Left lung (tissue), 14 donors: Measurements from ENCODE around the gene COX4I1. TPM values are rescaled to one million over a fixed set of nuclear protein-coding genes. Genes with fewer than 3 reads are reported as not detected.

Experiments
- ATAC-seq: fragments of 200-7000 bp; cut with Tn5 transposase; one replicate; pipeline ENCODE4 v1.9.1; 2020; ENCODE audit warnings: moderate library complexity
- DNase-seq, 4 donors: peaks; one replicate each; pipeline ENCODE4 v3.0.0-alpha.2; 2013 to 2020
- H3K27ac ChIP-seq, 2 donors: fragments of 200-600 bp; sonication (generic) in 1 of 2; one replicate each; pipeline versions ENCODE4 v1.5.0 to v1.8.0; 2020 to 2021
- H3K27me3 ChIP-seq, 2 donors: fragments of 200-600 bp; sonication (generic) in 1 of 2; one replicate each; pipeline versions ENCODE4 v1.5.0 to v1.8.0; 2020 to 2021
- H3K36me3 ChIP-seq, 2 donors: fragments of 200-600 bp; sonication (generic) in 1 of 2; one replicate each; pipeline versions ENCODE4 v1.5.0 to v1.8.0; 2020 to 2021
- H3K4me1 ChIP-seq, 2 donors: fragments of 200-600 bp; one replicate each; pipeline ENCODE4 v1.8.0; 2021
- H3K4me3 ChIP-seq, 2 donors: fragments of 200-600 bp; sonication (generic) in 1 of 2; one replicate each; pipeline versions ENCODE4 v1.5.0 to v1.8.0; 2020 to 2021; ENCODE audit warnings: mild to moderate bottlenecking in 1 of 2
- H3K9me3 ChIP-seq, 2 donors: fragments of 200-600 bp; sonication (generic) in 1 of 2; one replicate each; pipeline versions ENCODE4 v1.5.0 to v1.8.0; 2020 to 2021
- CTCF ChIP-seq, 2 donors: fragments of 200-600 bp; sonication (generic) in 1 of 2; IDR thresholded peaks; one replicate each; pipeline versions ENCODE4 v1.5.0 to v1.8.0; 2021; ENCODE audit warnings: antibody characterized with exemption in 2 of 2
- intact Hi-C, 2 donors: fragments of 100-400 bp; cut with DNase I; formaldehyde crosslinking; loops; one replicate each; pipeline versions ENCODE4 v1.11.2 to v1.14.2; 2022
- long read RNA-seq, 12 donors: library from polyadenylated mRNA in 2 of 12; unstranded in 2 of 12; transcript quantifications; one replicate each; pipeline ENCODE4 v2.0.0 and lab custom pipeline, GENCODE V29; 2019 to 2026
- polyA plus RNA-seq, 6 donors: library from polyadenylated mRNA; unstranded; fragments of 120-200 nt; gene quantifications; one replicate each; pipeline ENCODE4 v1.2.1, GENCODE V29; 2013; ENCODE audit not compliant: insufficient read length in 6 of 6
- total RNA-seq, 2 donors: library from RNA; stranded (reverse); fragmentation: NEBNext Ultra II Directional; extraction: Animal tissue kit (Norgen Biotek cat#: 25700); gene quantifications; one replicate each; pipeline ENCODE4 v1.2.1, GENCODE V29; 2021
- donor health status: DM: no; HTN: yes; CAD: no.
- donor health status: DM: no; HTN: no; CAD: no.

COX4I1 gene
- 100 to 1,000 TPM; 368 to 418 TPM for total RNA-seq
- 100 to 1,000 TPM; 272 to 349 (median 295) TPM for polyA plus RNA-seq
- long read RNA-seq, donor 1, transcript COX4I1-201 (5 exons, 708 nt), result major isoform, 380 of 499 reads
- long read RNA-seq, donor 1, transcript COX4I1-215 (3 exons, 2,271 nt), result minor isoform, 10 of 499 reads
- long read RNA-seq, donor 1, transcript COX4I1-217 (1 exons, 3,946 nt), result minor isoform, 14 of 499 reads
- long read RNA-seq, donor 1, partial matches to known transcripts, result 75 of 499 reads
- long read RNA-seq, donor 1, other reads (novel, unspliced or antisense), result 15 of 499 reads
- long read RNA-seq, donor 2, transcript COX4I1-201 (5 exons, 708 nt), result major isoform, 301 of 444 reads
- long read RNA-seq, donor 2, transcript COX4I1-215 (3 exons, 2,271 nt), result minor isoform, 6 of 444 reads
- long read RNA-seq, donor 2, transcript COX4I1-211 (5 exons, 490 nt), result minor isoform, 5 of 444 reads
- long read RNA-seq, donor 2, transcript COX4I1-217 (1 exons, 3,946 nt), result minor isoform, 40 of 444 reads
- long read RNA-seq, donor 2, partial matches to known transcripts, result 79 of 444 reads
- long read RNA-seq, donor 2, other reads (novel, unspliced or antisense), result 5 of 444 reads
- long read RNA-seq, donor 3, transcript COX4I1-201 (5 exons, 708 nt), result major isoform, 321 of 389 reads
- long read RNA-seq, donor 3, transcript COX4I1-215 (3 exons, 2,271 nt), result minor isoform, 5 of 389 reads
- long read RNA-seq, donor 3, transcript COX4I1-217 (1 exons, 3,946 nt), result minor isoform, 17 of 389 reads
- long read RNA-seq, donor 3, partial matches to known transcripts, result 40 of 389 reads
- long read RNA-seq, donor 3, other reads (novel, unspliced or antisense), result 0 of 389 reads
- long read RNA-seq, donor 4, transcript COX4I1-202 (5 exons, 716 nt), result minor isoform, 5 of 659 reads
- long read RNA-seq, donor 4, transcript COX4I1-201 (5 exons, 708 nt), result major isoform, 583 of 659 reads
- long read RNA-seq, donor 4, partial matches to known transcripts, result 52 of 659 reads
- long read RNA-seq, donor 4, other reads (novel, unspliced or antisense), result 12 of 659 reads
- long read RNA-seq, donor 5, transcript COX4I1-217 (1 exons, 3,946 nt), result minor isoform, 24 of 368 reads
- long read RNA-seq, donor 5, transcript COX4I1-201 (5 exons, 708 nt), result major isoform, 276 of 368 reads
- long read RNA-seq, donor 5, transcript COX4I1-215 (3 exons, 2,271 nt), result minor isoform, 7 of 368 reads
- long read RNA-seq, donor 5, partial matches to known transcripts, result 57 of 368 reads
- long read RNA-seq, donor 5, other reads (novel, unspliced or antisense), result 0 of 368 reads
- long read RNA-seq, donor 6, transcript COX4I1-215 (3 exons, 2,271 nt), result minor isoform, 5 of 522 reads
- long read RNA-seq, donor 6, transcript COX4I1-211 (5 exons, 490 nt), result minor isoform, 7 of 522 reads
- long read RNA-seq, donor 6, transcript COX4I1-201 (5 exons, 708 nt), result major isoform, 400 of 522 reads
- long read RNA-seq, donor 6, transcript COX4I1-217 (1 exons, 3,946 nt), result minor isoform, 16 of 522 reads
- long read RNA-seq, donor 6, partial matches to known transcripts, result 79 of 522 reads
- long read RNA-seq, donor 6, other reads (novel, unspliced or antisense), result 12 of 522 reads
- long read RNA-seq, donor 7, transcript COX4I1-217 (1 exons, 3,946 nt), result minor isoform, 11 of 260 reads
- long read RNA-seq, donor 7, transcript COX4I1-201 (5 exons, 708 nt), result major isoform, 181 of 260 reads
- long read RNA-seq, donor 7, partial matches to known transcripts, result 58 of 260 reads
- long read RNA-seq, donor 7, other reads (novel, unspliced or antisense), result 0 of 260 reads
- long read RNA-seq, donor 8, transcript COX4I1-217 (1 exons, 3,946 nt), result minor isoform, 13 of 229 reads
- long read RNA-seq, donor 8, transcript COX4I1-201 (5 exons, 708 nt), result major isoform, 191 of 229 reads
- long read RNA-seq, donor 8, partial matches to known transcripts, result 21 of 229 reads
- long read RNA-seq, donor 8, other reads (novel, unspliced or antisense), result 0 of 229 reads
- long read RNA-seq, donor 9, transcript COX4I1-201 (5 exons, 708 nt), result major isoform, 6 of 8 reads
- long read RNA-seq, donor 9, partial matches to known transcripts, result 0 of 8 reads
- long read RNA-seq, donor 9, other reads (novel, unspliced or antisense), result 0 of 8 reads
- long read RNA-seq, donor 10, transcript COX4I1-202 (5 exons, 716 nt), result minor isoform, 8 of 717 reads
- long read RNA-seq, donor 10, transcript COX4I1-201 (5 exons, 708 nt), result major isoform, 646 of 717 reads
- long read RNA-seq, donor 10, partial matches to known transcripts, result 34 of 717 reads
- long read RNA-seq, donor 10, other reads (novel, unspliced or antisense), result 18 of 717 reads
- long read RNA-seq, donor 11, result 0 reads
- long read RNA-seq, donor 12, transcript COX4I1-201 (5 exons, 708 nt), result major isoform, 227 of 259 reads
- long read RNA-seq, donor 12, transcript COX4I1-217 (1 exons, 3,946 nt), result minor isoform, 6 of 259 reads
- long read RNA-seq, donor 12, partial matches to known transcripts, result 25 of 259 reads
- long read RNA-seq, donor 12, other reads (novel, unspliced or antisense), result 0 of 259 reads

GRCh38 chr16:85799497-85800320 lies at the start of gene COX4I1, which contains the start of gene EMC8:
Gene COX4I1, plus strand, starts transcription at chr16:85799695. Its CDS starts 1,511 bp downstream, at chr16:85801206.
Gene EMC8, minus strand, starts transcription at chr16:85799544. Its CDS starts 249 bp downstream, at chr16:85799295.
- peaks cover 22 to 36% of the 10 kb centered on the region in 2 donors for H3K4me1 ChIP-seq
- DNase-seq, result peak; percentile 88 to 99 (median 94)
- no peaks in the 10 kb centered on the region for H3K9me3 ChIP-seq
- peak; percentile 98 for ATAC-seq
- intact Hi-C loops, result no loop called here
- TF ChIP-seq CTCF (IDR thresholded peaks at IDR 0.05), result no peak
- H3K4me3 ChIP-seq, result peak within 1 kb of the TSS; percentile 98
- peak within 1 kb of the TSS; percentile 82 to 90 for H3K27ac ChIP-seq
- H3K36me3 ChIP-seq, result peaks cover 0 to 59% of the 10 kb centered on the region in 2 donors
- H3K27me3 ChIP-seq, result no peaks in the 10 kb centered on the region

GRCh38 chr16:85749771-85750145 lies 49.7 kb upstream of the COX4I1 start:
- intact Hi-C loops, result no loop called here
- H3K36me3 ChIP-seq, result no peaks in the 10 kb centered on the region
- no peaks in the 10 kb centered on the region for H3K9me3 ChIP-seq
- H3K4me3 ChIP-seq, result peak overlapping the region in 1 of 2 donors; percentile 50
- ATAC-seq (no peak), DNase-seq (no peak)
- no peak overlapping the region for H3K27ac ChIP-seq
- H3K27me3 ChIP-seq, result peaks cover 0 to 30% of the 10 kb centered on the region in 2 donors
- peaks cover 12 to 31% of the 10 kb centered on the region in 2 donors for H3K4me1 ChIP-seq
- TF ChIP-seq CTCF (IDR thresholded peaks at IDR 0.05), result no peak

DNA sequence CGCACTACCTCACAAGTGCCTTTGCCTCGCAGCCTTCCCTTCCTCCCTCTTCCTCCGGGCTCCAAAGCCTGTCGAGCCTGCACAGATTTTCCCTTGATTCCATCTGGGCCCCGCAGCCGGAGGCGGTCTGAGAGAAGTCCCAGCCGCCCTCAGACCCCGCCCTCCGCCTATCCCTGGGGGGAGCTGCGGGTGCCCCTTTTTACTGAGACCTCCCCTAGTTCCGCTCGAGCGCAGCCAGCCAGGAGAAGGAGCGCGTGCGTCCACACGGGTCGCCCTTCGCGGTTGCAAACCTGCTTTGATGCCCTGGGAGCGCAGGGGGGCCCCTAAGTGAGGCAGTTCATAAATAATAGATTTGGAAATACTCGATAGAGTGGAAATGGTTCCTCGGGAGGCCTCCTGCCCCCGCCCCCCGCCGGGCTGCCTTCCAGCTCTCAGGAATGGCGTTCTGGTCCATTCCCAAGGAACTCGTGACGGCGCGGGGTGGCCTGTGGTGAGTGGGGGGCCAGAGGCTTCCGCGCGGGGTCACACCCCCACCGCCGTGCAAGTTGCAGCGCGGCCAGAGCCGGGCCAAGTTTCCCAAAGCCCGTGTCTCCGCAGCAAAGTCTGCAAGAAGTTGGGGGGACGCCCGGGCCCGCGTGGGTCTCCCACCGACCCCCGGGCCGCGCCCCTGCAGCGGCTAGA lies 49.2 kb upstream of the COX4I1 start:
- DNase-seq, result peak; percentile 55 to 91 (median 78)
- H3K36me3 ChIP-seq, result no peaks in the 10 kb centered on the region
- no peaks in the 10 kb centered on the region for H3K9me3 ChIP-seq
- no peak overlapping the region for H3K27ac ChIP-seq
- peak overlapping the region; percentile 44 to 50 for H3K4me3 ChIP-seq
- ATAC-seq, result peak; percentile 40
- H3K27me3 ChIP-seq, result peaks cover 0 to 30% of the 10 kb centered on the region in 2 donors
- H3K4me1 ChIP-seq, result peaks cover 12 to 31% of the 10 kb centered on the region in 2 donors
- TF ChIP-seq CTCF (IDR thresholded peaks at IDR 0.05), result no peak
- intact Hi-C loops, result no loop called here
